Cardiac fibroblast (primary cell): ENCODE data around the gene EOLA1.
"Not testable (repeated sequence)": the region's sequence is repeated elsewhere in the genome, so short reads cannot be mapped to it uniquely, and the experiment has no call there.

Source experiments
- DNase-seq, 2 donors: peaks; one replicate each; pipeline versions ENCODE4 v3.0.0 to v3.0.0-alpha.2; 2010; ENCODE audit warnings: low read depth in 2 of 2
- H3K4me3 ChIP-seq, 2 donors: replicated peaks in 1 of 2; 1 replicate in 1 of 2; 2 replicates in 1 of 2; pipeline ENCODE4 v1.5.1; 2011; ENCODE audit warnings: low read depth in 2 of 2, low read length in 2 of 2, mild to moderate bottlenecking in 2 of 2, moderate library complexity in 1 of 2
- TF ChIP-seq, protein P1 (sequence below): IDR thresholded peaks from one replicate; pipeline ENCODE4 v1.5.1; 2011; ENCODE audit warnings: low read depth, mild to moderate bottlenecking, low read length, inconsistent platforms

EOLA1 gene

DNA sequence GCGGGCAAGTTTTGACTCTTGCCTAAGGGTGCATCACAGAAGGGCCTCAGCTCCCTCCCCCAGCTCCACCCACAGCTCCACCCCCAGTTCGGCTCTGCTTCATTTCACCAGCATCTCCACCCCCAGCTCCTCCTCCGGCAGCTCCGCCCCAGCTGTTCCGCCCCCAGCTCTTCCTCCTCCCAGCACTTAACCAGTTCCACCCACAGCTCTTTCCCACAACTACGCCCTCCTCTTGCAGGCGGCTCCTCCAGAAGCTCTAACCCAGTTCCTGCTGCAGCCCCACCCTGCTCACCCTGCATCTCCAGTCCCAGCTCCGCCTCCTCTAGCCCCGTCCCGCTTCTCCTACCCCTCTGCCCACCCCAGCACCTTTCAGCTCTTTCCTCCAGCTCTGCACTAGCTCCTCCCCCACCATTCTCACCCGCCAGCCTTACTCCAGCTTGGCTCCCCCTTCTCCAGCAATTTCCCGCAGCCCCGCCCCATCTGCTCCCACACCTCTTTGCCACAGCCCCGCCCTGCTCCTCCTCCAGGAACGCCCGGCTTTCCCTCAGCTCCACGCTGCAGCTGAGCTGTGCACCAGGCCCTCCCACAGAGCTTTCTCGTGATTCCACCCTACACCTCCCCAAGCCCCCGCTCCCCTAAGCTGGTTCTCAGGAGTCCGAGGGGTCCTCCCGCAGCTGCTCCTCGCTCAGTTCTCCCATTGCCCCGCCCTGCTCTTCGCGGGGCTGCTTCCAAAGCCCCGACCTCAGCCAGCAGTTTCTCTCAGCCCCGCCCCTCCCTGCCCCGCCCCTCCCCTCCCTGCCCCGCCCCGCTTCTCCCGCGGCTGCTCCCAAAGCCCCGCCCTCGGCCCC is 1.3 kb upstream of the EOLA1 start:
- H3K4me3 ChIP-seq = peak overlapping the region; percentile 49 to 56
- TF ChIP-seq, protein P1, sequence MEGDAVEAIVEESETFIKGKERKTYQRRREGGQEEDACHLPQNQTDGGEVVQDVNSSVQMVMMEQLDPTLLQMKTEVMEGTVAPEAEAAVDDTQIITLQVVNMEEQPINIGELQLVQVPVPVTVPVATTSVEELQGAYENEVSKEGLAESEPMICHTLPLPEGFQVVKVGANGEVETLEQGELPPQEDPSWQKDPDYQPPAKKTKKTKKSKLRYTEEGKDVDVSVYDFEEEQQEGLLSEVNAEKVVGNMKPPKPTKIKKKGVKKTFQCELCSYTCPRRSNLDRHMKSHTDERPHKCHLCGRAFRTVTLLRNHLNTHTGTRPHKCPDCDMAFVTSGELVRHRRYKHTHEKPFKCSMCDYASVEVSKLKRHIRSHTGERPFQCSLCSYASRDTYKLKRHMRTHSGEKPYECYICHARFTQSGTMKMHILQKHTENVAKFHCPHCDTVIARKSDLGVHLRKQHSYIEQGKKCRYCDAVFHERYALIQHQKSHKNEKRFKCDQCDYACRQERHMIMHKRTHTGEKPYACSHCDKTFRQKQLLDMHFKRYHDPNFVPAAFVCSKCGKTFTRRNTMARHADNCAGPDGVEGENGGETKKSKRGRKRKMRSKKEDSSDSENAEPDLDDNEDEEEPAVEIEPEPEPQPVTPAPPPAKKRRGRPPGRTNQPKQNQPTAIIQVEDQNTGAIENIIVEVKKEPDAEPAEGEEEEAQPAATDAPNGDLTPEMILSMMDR = no peak

DNA sequence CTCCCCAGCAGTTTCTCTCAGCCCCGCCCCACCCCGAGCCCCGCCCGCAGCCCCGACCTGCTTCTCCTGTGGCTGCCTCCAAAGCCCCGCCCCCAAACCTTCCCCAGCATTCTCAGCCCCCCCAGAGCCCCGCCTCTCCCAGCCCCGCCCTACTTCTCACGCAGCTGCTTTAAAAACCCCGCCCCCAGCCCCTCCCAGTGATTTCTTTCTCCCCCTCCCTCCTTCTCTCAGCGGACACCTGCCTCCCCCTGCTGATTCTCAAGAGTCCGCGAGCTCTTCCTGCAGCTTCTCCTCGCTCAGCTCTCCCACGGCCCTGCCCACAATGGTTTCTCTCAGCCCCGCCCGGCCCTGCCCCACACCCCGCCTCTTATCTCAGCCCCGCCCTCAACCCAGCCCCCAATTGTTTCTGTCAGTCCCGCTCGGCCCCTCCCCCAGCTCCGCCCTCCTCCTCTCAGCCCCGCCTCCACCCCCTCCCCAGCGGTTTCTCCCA is 636 bp upstream of the EOLA1 start:
- DNase-seq = peak; percentile 90 to 95
- H3K4me3 ChIP-seq = peak overlapping the region; percentile 78 to 84
- TF ChIP-seq, protein P1 = no peak

More for the DNA sequence above, 1.3 kb upstream of the EOLA1 start:
- DNase-seq = peak; percentile 94 to 97

DNA sequence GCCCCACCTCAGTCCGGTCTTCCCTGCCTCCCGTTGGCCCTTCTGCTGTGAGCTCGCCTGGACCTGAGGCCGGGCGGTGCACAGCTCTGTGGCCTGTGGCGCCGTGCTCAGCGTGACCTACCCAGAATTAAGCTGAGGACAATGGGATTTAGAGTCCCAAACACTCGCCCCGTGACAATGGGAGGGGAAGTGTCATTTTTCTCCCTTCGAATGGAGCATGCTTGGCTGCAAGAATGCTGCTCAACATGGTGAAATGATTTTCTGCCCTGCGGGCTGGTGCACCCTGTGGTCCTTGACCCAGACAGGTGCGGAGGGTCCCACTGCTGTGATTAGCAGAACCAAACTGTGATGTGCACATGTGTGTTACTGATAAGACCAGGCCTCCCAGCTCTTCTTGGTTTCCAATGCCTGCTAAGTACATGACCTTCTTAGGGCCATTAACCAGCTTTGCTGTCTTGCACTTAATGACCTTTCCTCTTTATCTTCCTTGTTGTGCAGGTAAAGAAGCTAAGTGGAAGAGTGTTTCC is 772 bp downstream of the EOLA1 start:
- peak overlapping the region; percentile 78 to 84 for H3K4me3 ChIP-seq
- DNase-seq = peak in 1 of 2 donors; percentile 2
- TF ChIP-seq, protein P1 = no peak

DNA sequence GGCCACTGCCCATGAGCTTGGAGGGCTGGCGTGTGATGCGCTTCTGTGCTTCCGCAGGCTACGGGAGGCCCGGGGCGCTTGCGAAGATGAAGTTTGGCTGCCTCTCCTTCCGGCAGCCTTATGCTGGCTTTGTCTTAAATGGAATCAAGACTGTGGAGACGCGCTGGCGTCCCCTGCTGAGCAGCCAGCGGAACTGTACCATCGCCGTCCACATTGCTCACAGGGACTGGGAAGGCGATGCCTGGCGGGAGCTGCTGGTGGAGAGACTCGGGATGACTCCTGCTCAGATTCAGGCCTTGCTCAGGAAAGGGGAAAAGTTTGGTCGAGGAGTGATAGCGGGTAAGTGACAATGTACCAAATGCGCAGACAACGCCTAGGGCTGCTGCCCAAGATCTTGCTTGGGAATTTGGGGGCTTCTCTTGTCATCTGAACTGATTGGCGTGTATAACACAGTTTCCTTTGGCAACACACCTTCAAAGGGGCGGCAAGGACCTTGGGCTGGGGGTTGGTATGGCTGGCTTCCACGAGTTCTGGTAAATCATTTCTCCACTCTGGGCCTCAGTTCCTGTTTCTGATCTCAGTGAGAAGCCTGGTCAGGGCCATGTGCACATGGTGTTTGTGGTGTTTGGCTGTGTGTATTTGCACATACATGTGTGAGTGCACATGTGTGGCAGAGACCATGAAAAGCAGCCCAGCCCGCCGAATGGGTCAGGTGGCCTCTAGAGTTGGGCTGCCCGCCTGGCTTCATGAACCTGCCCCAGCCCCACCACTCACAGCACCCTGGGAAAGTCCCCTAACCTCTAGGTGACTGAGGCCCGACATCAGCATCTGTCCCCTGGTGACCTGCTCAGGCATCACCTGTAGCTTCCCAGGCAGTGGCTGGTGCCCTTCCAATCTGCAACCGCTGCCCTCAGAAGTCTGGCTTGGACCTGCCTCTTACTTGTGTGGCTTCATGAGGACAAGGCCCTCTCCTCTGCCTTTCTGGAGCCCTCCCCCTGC is 5.0 kb downstream of the EOLA1 start:
- peak; percentile 8 to 21 for DNase-seq
- H3K4me3 ChIP-seq = not testable (repeated sequence)

DNA sequence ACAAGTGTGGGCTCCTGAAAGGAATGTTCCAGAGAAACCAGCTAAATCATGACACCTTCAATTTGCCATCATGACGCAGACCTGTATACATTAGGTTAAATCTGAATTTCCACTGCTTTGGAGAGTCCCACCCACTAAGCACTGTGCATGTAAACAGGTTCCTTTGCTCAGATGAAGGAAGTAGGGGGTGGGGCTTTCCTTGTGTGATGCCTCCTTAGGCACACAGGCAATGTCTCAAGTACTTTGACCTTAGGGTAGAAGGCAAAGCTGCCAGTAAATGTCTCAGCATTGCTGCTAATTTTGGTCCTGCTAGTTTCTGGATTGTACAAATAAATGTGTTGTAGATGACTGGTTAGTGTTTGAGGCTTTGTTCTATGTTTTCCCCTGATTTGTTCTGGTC is 6.2 kb downstream of the EOLA1 start:
- not testable (repeated sequence) for DNase-seq, H3K4me3 ChIP-seq

DNA sequence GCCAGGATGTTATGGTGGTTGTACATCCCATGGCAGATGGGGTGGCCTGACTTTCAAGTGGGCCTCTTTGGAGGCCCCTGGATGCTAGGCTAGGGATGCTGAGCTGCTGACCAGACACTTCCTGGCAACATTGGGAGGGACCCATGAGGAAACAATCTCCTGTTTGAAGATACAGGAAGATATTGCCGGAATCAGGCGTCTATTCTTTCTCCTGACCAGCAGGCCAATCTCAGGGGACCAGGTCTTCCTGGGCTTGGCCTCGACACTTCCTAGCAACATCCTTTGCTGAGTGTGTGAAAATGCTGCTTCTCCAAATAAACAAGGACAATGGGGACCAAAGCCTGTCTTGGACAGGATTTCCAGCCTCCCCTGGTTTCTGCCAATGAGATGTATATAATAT is 7.0 kb downstream of the EOLA1 start:
- H3K4me3 ChIP-seq, DNase-seq: not testable (repeated sequence)

DNA sequence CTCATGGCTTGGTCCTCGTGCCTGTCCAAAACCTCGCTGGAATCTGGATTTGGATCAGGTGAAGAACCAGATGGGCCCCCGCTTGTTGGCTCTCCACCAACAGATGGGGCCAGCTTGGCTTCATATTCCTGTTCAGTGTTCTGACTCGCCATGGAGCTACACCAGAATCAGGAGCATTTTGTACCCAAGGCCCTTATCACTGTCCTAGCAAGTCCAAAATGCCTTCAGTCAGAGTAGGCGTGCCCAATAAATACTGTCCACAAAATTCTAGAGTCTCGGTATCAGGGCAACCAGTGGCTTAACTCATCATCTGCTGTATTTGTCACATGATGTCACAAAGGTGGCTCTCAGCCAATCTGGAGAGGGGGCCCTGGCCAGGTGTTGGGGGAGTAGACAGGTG is 8.9 kb downstream of the EOLA1 start, which contains the start of gene HSFX3:
Gene HSFX3, minus strand, starts transcription at position 224 of the 400 bp plus-strand sequence. Its CDS starts 72 bp downstream, at position 152.
- H3K4me3 ChIP-seq, DNase-seq: not testable (repeated sequence)

DNA sequence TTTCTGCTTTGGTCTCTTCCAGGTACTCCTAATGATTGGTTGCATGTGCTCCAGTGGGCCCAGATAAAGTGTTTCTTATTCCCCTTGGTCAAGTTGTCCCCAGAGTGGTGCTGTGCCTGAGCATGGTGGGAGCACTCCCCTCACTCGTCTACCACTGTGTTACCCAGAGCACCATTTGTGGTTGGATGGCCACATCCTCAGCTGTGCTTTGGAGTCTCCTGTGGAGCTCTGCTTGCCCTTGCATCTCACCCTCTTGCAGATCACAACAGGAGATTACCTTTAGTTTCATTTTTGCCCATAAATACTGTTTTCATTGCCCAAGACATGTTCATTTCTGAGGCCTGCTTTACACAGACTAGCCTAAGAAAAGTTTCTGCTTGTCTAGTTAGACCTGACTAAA is 9.6 kb downstream of the EOLA1 start:
- DNase-seq, H3K4me3 ChIP-seq: not testable (repeated sequence)

DNA sequence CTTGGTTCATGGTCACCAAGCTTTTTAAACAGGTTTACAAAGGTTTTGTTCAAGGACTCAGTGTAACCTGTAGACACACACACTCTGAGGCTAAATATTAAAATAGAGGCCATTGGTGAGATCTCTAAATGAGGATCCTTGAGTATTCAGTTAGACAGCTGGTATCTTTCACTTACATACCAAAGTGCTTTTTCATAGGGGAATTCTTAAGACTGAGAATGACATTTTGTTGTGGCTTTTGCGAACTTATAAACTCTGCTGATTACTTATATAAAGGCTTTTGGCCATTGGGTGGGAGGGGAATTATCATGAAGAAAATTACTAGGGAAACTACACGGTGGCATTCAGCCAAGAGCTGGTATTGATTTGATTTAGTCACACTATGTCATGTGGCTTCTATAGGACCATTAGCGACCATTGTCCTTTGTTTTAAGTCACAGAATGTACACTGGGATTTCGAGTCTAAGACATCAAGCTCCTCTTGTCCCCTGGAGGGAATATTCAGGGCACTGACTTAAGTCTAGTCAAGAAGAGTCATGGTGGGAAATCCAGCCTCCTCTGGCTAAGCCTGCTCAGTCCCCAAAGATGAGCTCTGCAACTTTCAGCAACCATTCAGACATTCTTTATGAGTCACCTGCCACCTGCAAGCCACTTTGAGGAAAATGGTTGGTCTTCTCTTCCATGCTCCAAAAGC is 10.6 kb downstream of the EOLA1 start:
- not testable (repeated sequence) for H3K4me3 ChIP-seq, DNase-seq

DNA sequence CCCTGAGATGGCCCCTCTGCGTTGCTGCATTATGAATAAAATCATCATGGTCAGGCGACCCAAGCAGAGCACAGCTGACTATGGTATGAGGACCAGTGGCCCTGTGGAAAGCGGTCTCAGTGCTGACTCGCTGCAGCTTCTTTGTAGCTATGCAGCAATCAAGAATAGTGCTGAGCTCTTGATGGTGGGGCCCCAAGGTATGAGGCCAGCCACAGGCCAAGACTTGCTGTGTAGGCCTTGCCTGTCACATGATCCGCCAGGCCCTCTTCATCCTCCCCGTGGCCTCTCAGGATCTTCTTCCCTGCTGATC is 11.1 kb downstream of the EOLA1 start:
- not testable (repeated sequence) for H3K4me3 ChIP-seq, DNase-seq

DNA sequence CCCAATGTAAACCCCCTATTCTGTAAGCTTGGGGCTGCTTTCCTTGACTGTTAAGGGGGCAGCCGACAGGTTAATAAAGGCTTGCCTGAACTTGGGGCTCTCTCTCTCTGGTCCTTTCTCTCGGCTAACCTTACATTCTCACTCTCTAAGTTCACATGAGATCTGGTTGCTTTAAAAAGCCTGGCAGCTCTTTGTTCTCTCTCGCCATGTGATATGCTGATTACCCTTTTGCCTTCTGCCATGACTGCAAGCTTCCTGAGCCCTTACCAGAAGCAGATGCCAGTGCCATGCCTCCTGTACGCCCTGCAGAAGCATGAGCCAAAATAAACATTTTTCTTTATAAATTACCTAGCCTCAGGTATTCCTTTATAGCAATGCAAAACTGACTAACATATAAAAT is 14.4 kb downstream of the EOLA1 start:
- H3K4me3 ChIP-seq = not testable (repeated sequence)

More for the DNA sequence above, 14.4 kb downstream of the EOLA1 start:
- DNase-seq = not testable (repeated sequence)
